Right kidney (tissue), 1 donor: Measurements from ENCODE around the gene LIX1.
"Not testable (repeated sequence)": the region's sequence is repeated elsewhere in the genome, so short reads cannot be mapped to it uniquely, and the experiment has no call there.

ENCODE experiments used
- DNase-seq: peaks from one replicate; pipeline ENCODE4 v3.0.0-alpha.2; 2016

Gene LIX1

DNA sequence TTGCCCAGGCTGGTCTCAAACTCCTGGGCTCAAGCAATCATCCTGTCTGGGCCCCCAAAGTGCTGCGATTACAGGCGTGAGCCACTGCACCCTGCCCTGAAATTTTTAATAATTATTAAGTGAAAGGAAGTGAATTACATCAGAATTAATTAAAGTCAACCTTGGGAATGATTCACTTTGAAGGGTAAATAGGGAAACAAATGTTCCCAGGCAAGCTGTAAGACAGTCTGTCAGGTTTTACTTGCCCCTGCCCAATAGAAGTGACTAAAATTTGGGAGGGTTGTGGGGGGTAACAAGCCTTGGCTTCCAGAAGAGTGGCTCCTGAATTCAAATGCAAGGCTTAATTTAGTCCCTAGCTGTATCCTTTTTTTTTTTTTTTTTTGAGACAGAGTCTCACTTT, 1.3 kb upstream of the LIX1 start:
- no peak for DNase-seq

GRCh38 chr5:97141539-97141938, 872 bp downstream of the LIX1 start:
- DNase-seq = no peak

DNA sequence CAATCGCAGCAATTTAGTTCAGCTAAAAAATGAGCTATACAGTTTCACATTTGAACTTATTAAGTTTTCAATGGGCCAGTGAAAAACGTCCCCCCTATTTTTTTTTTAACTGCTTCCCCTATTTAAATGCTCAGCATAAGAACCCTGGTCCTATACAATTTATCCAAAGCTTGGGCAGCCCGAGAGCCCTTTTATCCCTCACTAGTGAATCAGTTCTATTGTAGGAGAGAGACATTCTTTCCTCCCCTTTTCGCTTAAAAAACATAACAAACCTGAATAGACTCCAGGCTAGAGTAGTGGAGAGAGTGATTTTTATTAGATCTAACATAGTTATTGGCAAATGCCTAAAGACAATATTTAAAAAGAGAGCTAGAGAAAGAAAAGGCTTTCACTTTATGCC, 1.4 kb downstream of the LIX1 start:
- no peak for DNase-seq

- DNase-seq = not testable (repeated sequence)
Observed at GRCh38 chr5:97140250-97140649, 2.2 kb downstream of the LIX1 start.

DNA sequence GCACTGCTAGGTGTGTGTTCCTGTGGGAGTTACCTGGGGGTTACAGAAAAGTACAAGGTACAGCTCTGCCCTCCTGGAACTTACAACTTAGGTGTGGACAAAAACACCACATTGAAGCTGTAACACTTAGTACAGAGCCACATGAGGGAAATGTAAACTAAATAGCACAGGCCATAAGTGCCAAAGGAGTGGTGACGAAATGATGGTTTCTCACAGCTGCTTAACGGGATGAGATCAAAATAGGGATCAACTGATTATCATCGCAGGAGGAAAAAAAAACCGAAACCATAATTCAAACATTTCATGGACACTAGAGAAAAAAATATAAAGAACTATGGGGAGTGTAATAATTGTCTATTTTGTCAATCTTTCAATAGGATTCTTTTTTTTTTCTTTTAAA, 5.9 kb downstream of the LIX1 start:
- no peak for DNase-seq

GRCh38 chr5:97135868-97136267, 6.5 kb downstream of the LIX1 start:
- no peak for DNase-seq

GRCh38 chr5:97134634-97135033, 7.8 kb downstream of the LIX1 start:
- no peak for DNase-seq

DNA sequence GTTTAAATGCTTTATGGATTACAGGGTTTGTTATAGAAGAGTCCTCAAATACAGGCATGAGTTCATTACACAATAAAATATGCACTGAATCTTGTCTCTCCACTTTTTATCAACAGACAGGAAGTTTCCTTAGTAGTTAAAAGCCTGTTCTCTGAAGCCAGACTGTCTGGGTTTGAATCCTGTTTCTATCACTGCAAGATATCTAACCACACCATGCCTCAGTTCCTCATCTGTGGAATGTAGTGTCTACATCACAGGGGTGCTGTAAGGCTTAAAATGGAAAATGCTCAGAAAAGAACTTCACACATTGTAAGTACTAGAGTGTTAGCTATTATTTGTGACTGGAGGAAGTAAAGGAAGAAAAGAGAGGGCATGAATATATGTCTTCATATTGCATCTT, 9.3 kb downstream of the LIX1 start:
- DNase-seq = no peak

DNA sequence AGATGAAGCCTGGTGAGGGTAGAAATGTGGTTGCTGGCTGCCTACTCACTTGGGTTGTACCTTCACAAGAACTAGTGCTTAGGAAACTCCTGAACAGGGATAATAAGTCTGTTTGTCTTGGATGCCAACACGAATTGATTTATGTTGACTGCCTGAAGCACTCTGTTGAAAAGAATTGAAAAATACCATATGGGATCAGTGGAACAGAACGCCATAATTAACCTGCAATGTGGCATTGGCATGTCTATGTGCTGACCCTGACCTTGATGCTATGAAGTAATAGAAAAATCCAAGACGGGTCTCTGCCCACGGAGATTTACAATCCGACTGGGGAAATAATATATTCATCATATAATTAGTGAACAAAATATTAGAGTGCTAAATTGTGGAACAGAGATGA, 10.5 kb downstream of the LIX1 start:
- no peak for DNase-seq

DNA sequence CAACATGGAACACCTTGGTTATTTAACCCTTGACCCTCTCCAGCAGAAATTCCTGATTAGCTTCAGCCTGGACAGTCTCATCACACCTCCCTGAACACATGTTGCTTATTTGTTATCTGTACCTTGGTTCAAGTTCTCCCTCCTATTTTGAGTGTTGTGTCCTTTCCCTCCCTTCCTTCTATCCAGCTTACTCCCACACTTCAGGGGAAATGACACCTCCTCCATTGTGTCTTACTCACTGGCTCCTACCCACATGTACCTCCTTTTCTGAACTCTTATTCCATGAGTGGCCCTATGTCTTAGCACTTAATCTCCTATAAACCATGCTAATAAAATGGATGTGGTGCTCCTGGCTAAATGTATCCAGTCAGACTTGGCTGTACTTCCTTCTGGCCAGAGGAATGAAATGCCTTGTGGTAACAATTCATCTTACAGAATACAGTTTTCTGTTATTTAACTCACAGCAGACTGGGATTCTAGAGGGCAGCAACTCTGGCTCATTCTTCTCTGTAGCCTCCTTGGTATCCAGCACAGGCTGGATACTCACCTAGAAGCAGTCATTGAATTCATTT, 11.2 kb downstream of the LIX1 start:
- DNase-seq = no peak

DNA sequence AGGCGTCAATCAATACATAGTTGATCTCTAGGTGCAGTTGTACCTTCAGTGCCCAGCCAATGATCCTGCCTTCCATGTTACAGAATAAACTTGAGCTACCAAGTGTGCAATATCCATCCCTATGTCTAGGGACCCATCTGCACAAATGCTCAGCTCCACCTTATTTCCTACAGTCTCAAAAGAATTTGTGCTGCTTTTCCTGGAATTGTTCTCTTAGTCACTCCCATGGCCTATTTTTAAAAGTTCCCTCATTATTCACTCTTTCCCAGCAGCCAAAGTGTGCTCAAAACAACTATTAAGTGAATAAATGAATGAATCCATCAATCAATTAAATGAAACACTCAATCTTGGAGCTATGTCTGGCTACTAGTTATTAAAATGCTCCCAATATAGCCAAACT, 14.7 kb downstream of the LIX1 start:
- no peak for DNase-seq

- no peak for DNase-seq
Observed at GRCh38 chr5:97125125-97125683, 17.2 kb downstream of the LIX1 start.

DNA sequence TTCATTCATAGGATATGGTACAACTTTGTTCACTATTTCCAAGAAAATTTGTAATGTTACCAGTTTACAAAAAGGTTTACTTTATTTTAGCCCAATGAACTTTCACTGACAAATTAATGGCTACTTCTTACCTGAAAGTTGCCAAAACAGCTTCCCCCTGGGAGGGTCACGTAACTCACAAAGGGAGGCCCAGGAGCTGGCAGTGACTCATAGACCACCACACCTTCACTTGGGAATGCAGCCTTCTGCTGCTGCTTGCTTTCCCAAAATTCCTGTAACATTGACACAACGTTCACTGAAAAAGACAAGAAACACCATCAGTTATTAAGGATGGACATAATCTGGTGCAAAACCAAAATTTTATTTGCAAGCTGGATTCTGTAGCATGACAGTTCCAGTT, 18.1 kb downstream of the LIX1 start:
- no peak for DNase-seq

DNA sequence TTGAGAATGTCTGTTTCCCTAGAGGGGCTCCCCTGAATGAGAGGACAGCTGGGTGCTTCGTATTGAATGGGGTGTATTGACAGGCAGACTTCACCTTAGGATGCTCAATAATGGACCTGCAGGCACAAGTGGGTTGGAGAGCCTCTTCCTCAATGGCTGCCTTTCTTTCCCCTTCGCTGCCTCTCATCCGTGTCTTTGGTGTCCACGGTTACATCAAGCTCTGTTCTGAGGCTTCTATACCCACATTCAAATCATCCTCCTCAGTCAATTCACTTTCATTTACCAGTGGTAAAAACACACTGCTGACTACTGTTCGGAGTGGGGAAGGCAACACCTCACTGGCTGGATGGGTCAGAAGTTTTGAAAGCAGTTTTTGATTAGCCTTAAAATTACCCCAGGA, 20.6 kb downstream of the LIX1 start:
- DNase-seq = no peak

DNA sequence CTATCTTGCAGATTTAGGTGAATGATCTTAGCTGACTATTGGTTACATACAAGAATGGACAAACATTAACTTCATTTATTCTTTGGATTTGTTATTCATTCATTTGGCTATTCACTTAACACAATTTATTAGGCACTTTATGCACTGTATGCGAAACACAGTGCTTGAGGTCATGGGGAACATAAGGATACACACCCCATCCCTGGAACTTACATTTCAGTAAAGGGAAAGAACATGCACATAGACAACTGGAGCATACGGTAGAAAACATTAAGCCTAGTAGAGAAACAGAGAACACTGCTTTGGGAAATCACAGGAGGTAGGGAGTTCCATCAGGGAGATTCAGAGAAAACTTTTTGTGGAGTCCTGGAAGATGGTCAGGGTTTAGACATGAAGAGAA, 22.2 kb downstream of the LIX1 start:
- no peak for DNase-seq

GRCh38 chr5:97119007-97119390, 23.4 kb downstream of the LIX1 start:
- DNase-seq = no peak

GRCh38 chr5:97118261-97119006, 24.0 kb downstream of the LIX1 start:
- no peak for DNase-seq

- no peak for DNase-seq
Observed at GRCh38 chr5:97115932-97116331, 26.5 kb downstream of the LIX1 start.

GRCh38 chr5:97112230-97112629, 30.2 kb downstream of the LIX1 start:
- DNase-seq = no peak

GRCh38 chr5:97111616-97112015, 30.8 kb downstream of the LIX1 start:
- DNase-seq = no peak

DNA sequence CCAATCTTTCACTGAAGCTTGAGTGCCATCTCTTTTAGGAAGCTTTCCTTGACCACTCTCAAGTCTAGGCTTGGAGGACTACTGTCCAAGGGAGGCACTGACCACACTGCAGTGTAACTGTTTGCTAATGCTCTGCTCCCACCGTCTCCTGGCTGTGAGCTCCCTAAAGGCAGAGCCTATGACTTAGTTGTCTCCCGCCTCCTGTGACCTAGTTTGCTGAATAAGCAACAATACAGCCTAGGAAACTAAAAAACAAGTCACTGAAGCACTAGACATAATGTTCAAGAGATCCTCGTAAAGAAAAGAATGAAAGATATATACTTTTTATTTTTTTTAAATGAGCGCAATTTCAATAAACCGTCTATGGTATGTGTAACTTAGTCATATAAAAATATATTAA, 31.4 kb downstream of the LIX1 start:
- DNase-seq = no peak

DNA sequence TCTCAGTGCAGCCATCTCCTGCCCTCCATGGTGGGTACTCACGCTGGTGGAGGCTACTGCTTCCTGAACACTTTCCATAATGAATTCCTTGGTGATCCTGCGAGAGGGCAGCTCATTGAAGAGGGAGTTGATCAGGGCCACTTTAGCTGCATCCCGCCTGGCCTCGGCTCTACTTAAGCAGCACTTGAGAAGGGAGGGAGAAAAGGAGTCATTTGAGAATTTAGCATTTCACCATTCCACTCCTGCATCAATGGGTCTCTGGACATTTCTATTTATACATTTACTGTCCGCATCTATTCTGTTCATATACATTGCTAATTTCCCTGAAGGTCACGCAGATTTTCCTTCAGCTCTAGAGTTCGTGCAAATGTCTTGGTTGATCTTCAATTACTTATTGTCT, 35.1 kb downstream of the LIX1 start:
- DNase-seq = no peak

DNA sequence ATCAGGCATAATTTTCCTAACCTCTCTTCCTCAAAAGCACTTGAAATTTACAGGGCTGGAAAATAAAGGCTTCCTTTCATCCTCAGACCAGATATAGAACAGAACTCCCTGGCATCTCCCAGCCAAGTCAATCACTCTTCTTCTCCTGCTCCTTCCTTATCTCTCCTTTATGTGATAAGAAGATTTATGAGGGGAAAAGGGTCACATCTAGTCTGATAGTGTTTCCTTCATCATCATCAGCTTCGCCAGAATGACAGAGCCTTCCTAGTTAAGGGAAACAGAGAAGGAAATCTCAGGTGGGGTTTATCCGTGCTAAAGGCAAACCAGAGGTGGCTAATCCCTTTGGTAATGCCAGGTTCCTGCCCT, 36.2 kb downstream of the LIX1 start:
- DNase-seq = no peak

DNA sequence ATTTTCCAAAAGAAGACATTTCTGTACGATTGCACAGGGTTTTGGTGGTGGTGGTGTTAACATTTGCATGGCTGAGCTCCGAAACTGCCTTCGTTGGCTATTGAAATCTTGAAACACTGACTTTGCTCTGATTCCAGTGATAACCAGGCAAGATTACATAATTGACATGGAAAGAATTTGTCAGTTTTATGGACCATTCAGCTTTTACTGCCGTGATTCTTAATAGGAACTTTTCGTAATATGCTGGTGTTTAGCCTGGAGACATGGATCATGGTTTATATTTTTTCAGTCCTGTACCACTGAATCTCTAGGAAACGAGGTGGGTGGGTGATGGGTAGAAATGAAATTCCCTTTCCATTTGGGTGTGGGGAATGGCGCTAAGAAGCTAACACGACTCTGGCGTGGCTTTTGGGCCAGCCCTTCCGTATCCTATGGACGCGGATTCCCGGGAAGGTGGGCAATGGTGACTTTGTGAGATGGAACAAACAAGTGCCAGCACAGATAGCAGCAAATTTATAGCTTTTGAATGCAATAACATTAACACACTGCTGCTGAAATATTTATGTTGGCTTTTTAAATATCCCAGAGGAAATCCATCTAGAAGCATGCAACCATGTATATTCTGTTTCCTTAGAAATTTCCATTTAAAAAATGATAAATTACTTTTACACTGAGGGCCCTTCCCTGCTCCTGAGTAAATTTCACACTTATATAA, 36.8 kb downstream of the LIX1 start:
- DNase-seq = no peak
